ENCODE results near the gene FKBP11. TPM values are rescaled to one million over a fixed set of nuclear protein-coding genes. Genes with fewer than 3 reads are reported as not detected.

Gene FKBP11
- total and polyA plus RNA-seq, 2 of the 13 experiments (the other 11 are each of a cell fraction or from before 2014, with no cell fraction given), result 15.5 to 19.4 TPM

DNA sequence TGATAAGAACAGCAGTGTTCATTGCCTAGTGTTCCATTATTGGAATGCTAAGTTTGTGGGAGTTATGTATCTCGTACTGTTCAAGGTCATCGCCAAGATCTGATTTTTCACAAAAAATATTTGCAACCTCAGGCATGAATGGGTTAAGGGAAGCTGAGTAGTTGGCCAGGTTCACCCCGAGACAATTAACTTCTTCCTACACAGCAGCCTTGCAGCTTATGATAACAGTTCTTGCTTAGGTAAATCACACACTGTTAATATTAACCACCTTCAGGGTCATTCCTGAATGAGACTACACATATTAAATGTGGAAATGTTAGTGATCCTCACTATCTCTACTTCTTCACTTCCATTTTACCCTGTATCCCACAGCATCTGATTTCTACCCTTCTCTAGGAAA lies 18.0 kb downstream of the FKBP11 start (continued):
- TF ChIP-seq, protein P1, sequence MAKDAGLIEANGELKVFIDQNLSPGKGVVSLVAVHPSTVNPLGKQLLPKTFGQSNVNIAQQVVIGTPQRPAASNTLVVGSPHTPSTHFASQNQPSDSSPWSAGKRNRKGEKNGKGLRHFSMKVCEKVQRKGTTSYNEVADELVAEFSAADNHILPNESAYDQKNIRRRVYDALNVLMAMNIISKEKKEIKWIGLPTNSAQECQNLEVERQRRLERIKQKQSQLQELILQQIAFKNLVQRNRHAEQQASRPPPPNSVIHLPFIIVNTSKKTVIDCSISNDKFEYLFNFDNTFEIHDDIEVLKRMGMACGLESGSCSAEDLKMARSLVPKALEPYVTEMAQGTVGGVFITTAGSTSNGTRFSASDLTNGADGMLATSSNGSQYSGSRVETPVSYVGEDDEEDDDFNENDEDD (CRISPR knock-in tag; IDR thresholded peaks at IDR 0.05; ENCODE audit: borderline replicate concordance), result no peak
- TF ChIP-seq ZNF138 (CRISPR knock-in tag; IDR thresholded peaks at IDR 0.05; ENCODE audit: low read depth) (no peak), ZNF205 (CRISPR knock-in tag; IDR thresholded peaks at IDR 0.05) (no peak), ZNF432 (CRISPR knock-in tag; IDR thresholded peaks at IDR 0.05; ENCODE audit: borderline replicate concordance) (no peak), RXRB (CRISPR knock-in tag; IDR thresholded peaks at IDR 0.05; ENCODE audit: borderline replicate concordance) (peak; percentile 56; the same call in 1 of the 2 replicates), GFI1 (CRISPR knock-in tag; IDR thresholded peaks at IDR 0.05; ENCODE audit: borderline replicate concordance) (peak; percentile 57), RFX5 (IDR thresholded peaks at IDR 0.05; ENCODE audit: low read depth, low read length) (no peak), CREM (IDR thresholded peaks at IDR 0.05) (peak; percentile 30; the same call in 1 of the 2 replicates), CREM (CRISPR knock-in tag; IDR thresholded peaks at IDR 0.05) (no peak), ZNF652 (CRISPR knock-in tag; IDR thresholded peaks at IDR 0.05; ENCODE audit: borderline replicate concordance, low read depth) (peak; percentile 99), PHF21A (CRISPR knock-in tag; IDR thresholded peaks at IDR 0.05) (peak; percentile 40; the same call in 1 of the 2 replicates), MLX (CRISPR knock-in tag; IDR thresholded peaks at IDR 0.05) (0 out of 2 replicates have a peak, but pooled peaks have one; percentile 20), GATAD2A (CRISPR knock-in tag; IDR thresholded peaks at IDR 0.05) (peak; percentile 79), HDAC1 (CRISPR knock-in tag; IDR thresholded peaks at IDR 0.05) (0 out of 2 replicates have a peak, but pooled peaks have one; percentile 26)
- TF ChIP-seq, protein P2, sequence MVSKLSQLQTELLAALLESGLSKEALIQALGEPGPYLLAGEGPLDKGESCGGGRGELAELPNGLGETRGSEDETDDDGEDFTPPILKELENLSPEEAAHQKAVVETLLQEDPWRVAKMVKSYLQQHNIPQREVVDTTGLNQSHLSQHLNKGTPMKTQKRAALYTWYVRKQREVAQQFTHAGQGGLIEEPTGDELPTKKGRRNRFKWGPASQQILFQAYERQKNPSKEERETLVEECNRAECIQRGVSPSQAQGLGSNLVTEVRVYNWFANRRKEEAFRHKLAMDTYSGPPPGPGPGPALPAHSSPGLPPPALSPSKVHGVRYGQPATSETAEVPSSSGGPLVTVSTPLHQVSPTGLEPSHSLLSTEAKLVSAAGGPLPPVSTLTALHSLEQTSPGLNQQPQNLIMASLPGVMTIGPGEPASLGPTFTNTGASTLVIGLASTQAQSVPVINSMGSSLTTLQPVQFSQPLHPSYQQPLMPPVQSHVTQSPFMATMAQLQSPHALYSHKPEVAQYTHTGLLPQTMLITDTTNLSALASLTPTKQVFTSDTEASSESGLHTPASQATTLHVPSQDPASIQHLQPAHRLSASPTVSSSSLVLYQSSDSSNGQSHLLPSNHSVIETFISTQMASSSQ (IDR thresholded peaks at IDR 0.05; ENCODE audit: low read depth), result peak; percentile 88
- TF ChIP-seq, protein P2 (CRISPR knock-in tag; IDR thresholded peaks at IDR 0.05; ENCODE audit: borderline replicate concordance), result peak; percentile 93
